GM13977 (cell line): ENCODE measurements around the gene FOCAD.

Experiments
- DNase-seq: peaks from one replicate; pipeline ENCODE4 v3.0.0; 2012; ENCODE audit warnings: low spot score
- in situ Hi-C: fragments of 300-500 bp; cut with MboI; formaldehyde crosslinking; loops from one replicate; pipeline ENCODE4 v1.12.0; 2022; ENCODE audit warnings: low sequenced_read_pairs, low pct_unique_long_range_greater_than_20kb, mixed read lengths, inconsistent platforms; ENCODE audit not compliant: unreplicated experiment
- TF ChIP-seq, protein P1 (sequence below): IDR thresholded peaks from 2 replicates; pipeline ENCODE4 v1.5.1; 2012; ENCODE audit warnings: mild to moderate bottlenecking, control low read depth; ENCODE audit not compliant: insufficient read depth; ENCODE audit errors: extremely low read depth, missing control alignments

Gene FOCAD

GRCh38 chr9:20791682-20792081 lies 107.6 kb downstream of the FOCAD start:
- no peak for DNase-seq
- TF ChIP-seq, protein P1, sequence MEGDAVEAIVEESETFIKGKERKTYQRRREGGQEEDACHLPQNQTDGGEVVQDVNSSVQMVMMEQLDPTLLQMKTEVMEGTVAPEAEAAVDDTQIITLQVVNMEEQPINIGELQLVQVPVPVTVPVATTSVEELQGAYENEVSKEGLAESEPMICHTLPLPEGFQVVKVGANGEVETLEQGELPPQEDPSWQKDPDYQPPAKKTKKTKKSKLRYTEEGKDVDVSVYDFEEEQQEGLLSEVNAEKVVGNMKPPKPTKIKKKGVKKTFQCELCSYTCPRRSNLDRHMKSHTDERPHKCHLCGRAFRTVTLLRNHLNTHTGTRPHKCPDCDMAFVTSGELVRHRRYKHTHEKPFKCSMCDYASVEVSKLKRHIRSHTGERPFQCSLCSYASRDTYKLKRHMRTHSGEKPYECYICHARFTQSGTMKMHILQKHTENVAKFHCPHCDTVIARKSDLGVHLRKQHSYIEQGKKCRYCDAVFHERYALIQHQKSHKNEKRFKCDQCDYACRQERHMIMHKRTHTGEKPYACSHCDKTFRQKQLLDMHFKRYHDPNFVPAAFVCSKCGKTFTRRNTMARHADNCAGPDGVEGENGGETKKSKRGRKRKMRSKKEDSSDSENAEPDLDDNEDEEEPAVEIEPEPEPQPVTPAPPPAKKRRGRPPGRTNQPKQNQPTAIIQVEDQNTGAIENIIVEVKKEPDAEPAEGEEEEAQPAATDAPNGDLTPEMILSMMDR: no peak
- in situ Hi-C loops: no loop called here

DNA sequence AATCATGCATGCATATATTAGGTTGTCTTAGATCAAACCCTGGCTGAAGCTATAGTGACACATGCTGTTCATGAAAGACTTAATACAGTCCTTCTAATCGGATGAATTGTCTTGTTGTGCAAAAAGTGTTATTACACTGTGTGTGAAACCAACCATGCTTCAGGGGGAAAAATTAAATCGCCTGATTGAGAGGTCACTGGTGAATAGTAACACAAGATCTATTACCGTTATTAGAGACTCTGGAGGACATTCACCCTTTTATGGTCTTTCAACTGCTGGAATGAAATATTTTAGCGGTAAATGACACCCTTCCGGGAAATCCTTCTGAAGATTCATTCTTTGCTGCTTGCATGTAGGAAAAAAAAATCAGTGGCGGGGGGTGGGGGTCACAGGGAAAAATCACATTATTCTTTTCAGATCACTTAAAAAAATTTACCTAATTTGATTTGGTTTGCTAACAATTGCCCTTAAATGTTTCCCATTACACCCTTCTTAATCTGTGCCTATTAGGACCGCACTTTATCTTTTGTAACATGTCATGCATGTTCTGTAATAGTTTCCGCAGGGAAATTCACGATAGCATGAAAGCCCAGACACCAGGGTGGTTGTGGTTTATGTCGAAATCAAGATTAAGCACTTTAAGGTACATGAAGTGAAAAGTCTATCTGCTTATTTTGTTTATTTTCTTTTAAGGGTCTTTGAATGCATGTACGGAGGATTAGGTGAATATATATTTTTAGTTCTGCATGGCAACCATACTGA lies 120.6 kb downstream of the FOCAD start:
- DNase-seq: no peak
- TF ChIP-seq, protein P1: no peak
- in situ Hi-C loops: no loop called here

- in situ Hi-C loops: no loop called here
- TF ChIP-seq, protein P1: no peak
- no peak for DNase-seq
Observed at GRCh38 chr9:20805766-20806165, 121.7 kb downstream of the FOCAD start.

DNA sequence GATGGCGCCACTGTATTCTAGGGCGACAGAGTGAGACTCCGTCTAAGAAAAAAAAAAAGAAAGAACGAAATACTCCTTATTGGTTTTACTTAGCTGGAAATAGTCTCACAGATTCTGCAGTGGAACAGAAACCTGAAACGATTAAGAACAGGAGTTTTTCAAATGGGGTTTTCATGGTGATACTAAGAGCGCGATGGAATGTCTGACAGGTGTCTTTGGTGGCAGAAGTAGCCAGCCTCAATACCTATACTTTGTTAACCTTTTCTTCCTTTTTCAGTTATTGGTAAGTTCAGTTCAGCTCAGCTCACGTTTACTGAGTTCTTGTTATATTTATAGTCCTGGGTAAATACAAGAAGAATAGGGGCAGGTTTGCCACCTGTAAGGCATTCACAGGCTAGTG lies 123.9 kb downstream of the FOCAD start:
- TF ChIP-seq, protein P1: no peak
- in situ Hi-C loops: no loop called here
- DNase-seq: no peak

DNA sequence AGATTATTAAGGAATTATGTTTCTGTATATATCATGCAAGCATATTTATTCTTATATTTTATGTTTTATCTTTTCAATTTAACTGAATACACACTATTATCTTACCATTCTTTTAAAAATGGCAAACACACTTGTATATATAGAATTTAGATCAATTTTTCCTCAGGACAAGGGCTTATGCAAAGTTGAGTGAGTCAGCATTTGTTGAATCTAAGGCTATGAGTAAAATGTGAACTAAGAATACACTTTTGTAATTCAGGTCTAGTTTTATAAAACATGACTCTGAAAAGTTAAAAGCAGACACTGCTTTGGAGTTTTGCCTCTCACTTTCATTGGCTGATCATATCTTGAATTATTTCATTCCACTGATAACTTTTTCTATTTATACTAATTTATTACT lies 127.8 kb downstream of the FOCAD start:
- DNase-seq: no peak
- TF ChIP-seq, protein P1: no peak

DNA sequence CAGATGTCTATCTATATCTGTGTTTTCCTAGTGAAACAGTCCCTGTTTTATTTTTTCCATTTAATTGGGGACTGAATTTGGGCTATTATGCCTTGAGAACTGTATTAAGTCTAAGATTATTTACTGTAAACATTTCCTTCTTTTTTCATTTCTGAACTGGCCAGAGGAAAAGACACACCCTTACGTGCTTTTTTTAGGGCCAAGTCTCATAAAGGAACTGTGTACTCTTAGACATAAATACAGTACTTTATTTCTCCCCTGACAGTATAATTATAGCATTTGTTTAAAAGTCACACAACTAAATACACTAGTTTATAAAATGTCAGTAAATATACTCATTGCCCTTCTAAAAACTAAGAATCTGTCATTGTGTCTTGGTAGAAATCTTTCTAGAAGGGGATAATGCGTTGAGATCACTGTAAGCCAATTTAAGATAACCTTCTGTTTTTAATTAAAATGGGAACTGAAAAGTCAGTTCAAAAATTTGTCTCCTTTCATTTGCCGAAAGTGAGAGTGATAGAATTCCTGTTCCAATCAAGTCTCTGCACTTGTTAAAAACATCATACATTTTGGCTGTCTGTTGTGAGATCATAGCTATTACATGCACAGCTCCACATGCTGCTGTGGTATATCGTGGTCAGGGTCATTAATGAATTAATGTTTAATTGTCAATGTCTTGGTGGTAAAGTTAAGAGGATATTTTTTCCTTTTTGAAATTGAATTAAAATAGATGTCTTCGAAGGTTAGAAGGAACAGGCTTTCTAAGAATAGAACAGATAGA lies 132.1 kb downstream of the FOCAD start:
- TF ChIP-seq, protein P1: no peak
- in situ Hi-C loops: no loop called here
- no peak for DNase-seq

More for the DNA sequence above, 127.8 kb downstream of the FOCAD start:
- in situ Hi-C loops: no loop called here
